ENCODE results near the gene SORCS2.

GRCh38 chr4:7460566-7460965, 268.2 kb downstream of the SORCS2 start:
- TF ChIP-seq CTCF (conservative IDR thresholded peaks at IDR 0.05; ENCODE audit: low read depth, low read length) (no peak), EZH2phosphoT487 (IDR thresholded peaks at IDR 0.05; ENCODE audit: borderline replicate concordance, low read length) (no peak), EZH2 (IDR thresholded peaks at IDR 0.05; ENCODE audit: low read length, unreplicated experiment) (no peak)

Measured in PC-3 (cell line).